T1000 (cell line): Measurements from ENCODE around the gene DLK2.
"Not testable (repeated sequence)": the region's sequence is repeated elsewhere in the genome, so short reads cannot be mapped to it uniquely, and the experiment has no call there.

ENCODE experiments used
- DNase-seq: peaks from one replicate; lab custom pipeline; 2025; ENCODE audit warnings: mixed read lengths; lab: John Stamatoyannopoulos, UW

The DLK2 gene

DNA sequence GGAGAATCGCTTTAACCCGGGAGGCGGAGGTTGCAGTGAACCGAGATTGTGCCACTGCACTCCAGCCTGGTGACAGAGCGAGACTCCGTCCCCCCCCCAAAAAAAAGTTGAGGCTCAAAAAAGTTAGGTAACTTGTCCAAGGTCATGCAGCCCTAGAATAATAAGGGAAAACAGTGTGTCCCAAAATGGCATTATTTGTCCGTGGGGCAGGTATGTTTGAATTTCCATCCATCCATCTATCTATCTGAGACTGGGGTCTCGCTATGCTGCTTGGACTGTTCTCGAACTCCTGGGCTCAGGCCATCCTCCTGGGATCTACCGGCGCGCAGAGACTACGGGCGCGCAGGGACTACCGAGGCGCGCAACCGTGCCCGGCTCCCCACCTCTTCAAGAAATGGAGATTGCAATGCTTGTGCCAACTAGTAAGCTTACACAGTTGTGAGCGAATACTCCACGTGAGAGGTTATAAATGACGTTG, 28.4 kb downstream of the DLK2 start:
- no peak for DNase-seq

DNA sequence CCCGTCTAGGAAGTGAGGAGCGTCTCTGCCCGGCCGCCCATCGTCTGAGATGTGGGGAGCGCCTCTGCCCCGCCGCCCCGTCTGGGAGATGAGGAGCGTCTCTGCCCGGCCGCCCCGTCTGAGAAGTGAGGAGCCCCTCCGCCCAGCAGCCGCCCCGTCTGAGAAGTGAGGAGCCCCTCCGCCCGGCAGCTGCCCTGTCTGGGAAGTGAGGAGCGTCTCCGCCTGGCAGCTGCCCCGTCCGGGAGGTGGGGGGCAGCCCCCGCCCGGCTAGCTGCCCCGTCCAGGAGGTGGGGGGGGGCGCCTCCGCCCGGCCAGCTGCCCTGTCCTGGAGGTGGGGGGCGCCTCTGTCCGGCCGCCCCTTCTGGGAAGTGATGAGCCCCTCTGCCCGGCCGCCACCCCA, 30.3 kb downstream of the DLK2 start:
- not testable (repeated sequence) for DNase-seq

DNA sequence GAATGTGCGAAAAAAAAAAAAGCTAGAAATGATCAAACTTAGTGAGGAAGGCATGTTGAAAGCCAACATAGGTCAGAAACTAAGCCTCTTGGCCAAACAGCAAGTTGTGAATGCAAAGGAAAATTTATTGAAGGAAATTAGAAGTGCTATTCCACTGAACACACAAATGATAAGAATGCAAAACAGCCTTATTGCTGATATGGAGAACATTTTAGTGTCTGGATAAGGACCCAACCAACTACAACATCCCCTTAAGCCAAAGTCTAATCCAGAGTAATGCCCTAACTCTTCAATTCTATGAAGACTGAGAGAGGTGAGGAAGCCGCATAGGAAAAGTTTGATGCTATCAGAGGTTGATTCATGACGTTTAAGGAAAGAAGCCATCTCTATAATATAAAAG, 33.5 kb downstream of the DLK2 start:
- no peak for DNase-seq

DNA sequence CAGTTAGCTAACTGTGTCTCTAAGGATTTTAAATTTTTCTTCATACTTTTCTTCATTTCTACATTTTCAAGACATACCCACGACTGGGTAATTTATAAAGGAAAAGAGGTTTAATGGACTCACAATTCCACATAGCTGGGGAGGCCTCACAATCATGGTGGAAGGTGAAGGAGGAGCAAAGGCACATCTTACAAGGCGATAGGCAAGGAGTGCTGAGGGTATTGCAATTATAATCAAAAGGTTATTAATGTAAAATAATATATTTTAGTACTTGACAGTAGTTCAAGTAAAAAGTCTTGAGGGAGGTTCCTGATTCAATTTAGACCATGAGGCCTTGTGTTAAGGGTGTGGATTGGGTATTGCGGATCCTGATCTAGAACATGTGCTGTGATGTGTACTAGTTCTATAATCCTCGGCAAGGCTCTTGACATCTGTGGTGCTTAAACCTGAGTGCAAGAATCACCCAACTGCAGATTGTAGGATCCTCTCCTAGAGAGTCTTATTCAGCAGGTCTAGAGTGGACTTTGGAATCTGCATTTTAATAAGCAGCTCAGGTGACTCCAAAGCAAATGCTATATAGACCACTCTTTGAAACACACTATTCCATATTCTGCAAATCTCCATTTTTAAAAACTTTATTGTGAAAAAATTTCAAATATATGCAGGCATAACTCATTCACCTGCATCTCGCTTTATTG, 35.2 kb downstream of the DLK2 start:
- DNase-seq, result no peak

DNA sequence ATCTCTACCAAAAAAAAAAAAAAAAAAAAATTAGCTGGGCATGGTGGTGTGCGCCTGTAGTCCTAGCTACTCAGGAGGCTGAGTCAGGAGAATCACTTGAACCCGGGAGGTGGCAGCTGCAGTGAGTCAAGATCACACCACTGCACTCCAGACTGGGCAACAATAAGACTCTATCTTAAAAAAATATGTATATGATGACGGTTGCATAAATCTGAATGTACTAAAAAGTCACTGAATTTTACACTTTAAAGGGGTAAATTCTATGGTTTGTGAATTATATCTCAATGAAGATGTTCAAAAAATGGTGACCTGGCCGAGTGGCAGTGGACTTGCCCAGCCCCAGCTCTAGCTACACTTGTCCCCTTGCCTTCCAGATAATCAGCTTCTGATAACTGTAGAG, 38.4 kb downstream of the DLK2 start:
- no peak for DNase-seq

DNA sequence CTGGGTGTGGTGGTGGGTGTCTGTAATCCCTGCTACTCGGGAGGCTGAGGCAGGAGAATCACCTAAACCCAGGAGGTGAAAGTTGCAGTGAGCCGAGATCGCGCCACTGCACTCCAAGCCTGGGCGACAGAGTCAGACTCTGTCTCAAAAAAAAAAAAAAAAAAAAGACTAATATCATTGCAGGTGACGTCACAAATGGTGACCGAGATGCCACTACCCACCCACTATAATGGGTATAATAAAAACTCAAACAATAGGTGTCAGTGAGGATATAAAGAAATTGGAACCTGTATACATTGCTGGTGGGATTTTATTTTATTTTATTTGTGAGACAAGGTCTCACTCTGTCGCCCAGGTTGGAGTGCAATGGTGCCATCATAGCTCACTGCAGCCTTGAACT, 40.1 kb downstream of the DLK2 start:
- not testable (repeated sequence) for DNase-seq

DNA sequence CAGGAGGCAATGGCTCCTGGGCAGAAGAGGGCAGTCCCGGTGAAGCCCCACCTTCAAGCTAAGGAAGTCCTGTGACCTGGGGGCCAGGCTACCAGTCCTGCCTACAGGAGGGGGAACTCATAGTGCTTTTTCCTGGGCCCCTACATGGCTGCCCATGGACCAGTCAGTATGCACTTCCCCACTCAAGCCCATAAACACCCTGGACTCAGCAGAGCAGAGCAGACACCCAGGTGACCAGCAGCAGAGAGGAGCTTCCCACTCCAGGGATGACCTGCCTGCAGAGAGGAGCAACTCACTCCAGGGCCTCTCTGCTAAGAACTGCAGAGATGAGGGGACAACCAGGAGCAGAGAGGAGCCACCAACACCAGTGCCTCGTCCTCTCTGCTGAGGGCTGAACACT, 42.3 kb downstream of the DLK2 start:
- no peak for DNase-seq

DNA sequence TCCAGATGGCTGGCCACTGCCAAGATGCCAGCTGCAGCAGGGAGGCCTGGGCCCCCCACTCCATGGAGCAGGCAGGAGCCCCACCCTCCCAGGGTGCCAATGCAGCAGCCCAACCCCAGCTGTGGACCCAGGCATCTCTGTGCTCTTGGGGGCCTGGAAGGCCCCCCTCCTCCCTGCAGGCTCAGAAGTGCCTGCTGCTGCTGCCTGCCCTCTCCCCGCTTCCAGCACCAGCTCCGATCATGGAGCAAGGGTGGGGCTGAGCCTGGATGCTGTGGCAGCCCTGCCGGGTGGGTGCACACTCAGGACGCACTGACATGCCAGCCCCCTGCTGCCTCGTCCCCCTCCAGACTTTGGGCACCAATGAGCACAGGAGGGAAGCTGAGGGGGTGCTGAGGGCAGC, 42.8 kb downstream of the DLK2 start:
- DNase-seq, result no peak

DNA sequence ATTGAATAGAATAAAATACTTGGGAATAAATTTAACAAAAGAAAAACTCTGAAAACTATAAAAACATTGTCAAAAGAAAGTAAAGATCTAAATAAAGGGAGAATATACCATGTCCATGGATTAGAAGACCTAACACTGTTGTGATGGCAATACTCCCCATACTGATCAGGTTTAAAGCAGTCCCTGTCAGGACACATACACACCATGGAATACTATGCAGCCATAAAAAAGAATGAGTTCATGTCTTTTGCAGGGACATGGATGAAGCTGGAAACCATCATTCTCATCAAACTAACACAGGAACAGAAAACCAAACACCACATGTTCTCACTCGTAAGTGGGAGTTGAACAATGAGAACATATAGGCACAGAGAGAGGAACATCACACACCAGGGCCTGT, 44.6 kb downstream of the DLK2 start:
- DNase-seq, result not testable (repeated sequence)

DNA sequence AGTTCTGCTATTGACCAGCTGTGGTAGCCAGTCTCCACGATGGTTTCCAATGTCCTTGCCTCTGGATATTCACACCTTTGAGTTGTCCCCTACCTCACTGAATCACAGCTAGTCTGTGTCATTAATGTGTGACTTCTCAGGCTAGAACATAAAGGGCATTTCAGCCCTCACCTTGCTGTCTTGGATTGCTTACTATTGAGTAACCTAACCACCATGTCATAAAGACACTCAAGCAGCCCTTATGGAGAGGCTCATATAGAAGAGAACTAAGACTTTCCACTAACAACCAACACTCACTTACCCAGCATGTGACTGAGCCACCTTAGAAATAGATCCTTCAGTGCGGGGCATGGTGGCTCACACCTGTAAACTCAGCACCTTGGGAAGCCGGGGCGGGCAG, 47.1 kb downstream of the DLK2 start:
- no peak for DNase-seq

DNA sequence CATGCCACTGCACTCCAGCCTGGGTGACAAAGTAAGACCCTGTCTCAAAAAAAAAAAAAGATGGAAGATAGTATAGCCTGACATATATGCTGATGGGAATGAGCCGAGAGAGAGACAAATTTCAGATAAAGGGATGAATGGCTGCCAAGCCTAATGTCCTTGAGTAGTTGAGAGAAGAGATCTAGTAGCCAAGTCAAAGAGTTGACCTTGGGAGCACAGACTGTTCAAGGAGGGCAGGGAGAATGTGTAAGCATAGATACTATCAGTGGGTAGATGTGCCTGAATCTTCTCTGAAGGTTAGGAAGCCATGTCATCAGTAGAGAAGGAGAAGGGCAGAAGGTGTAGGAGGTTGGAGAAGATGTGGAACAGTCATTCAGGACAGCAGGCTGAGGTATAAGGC, 48.1 kb downstream of the DLK2 start:
- no peak for DNase-seq

DNA sequence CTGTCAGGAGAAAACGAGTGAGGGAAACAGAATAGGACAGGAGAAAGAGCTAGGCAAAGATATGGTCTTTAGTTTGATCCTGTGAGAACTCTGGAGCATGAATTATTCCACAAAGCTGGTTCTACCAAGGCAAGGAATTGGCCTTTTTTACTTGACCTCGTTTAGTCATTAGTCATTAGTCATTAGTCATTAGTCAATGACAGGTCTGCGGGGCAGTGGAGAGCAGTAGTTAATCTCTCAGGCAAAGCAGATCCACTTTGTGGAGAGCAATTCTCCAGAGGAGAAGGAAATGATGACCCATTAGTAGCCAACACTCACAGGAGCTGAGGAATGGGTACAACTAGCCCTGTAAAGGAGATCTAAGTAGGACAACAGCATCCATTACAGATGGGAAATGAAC, 50.0 kb downstream of the DLK2 start:
- no peak for DNase-seq

DNA sequence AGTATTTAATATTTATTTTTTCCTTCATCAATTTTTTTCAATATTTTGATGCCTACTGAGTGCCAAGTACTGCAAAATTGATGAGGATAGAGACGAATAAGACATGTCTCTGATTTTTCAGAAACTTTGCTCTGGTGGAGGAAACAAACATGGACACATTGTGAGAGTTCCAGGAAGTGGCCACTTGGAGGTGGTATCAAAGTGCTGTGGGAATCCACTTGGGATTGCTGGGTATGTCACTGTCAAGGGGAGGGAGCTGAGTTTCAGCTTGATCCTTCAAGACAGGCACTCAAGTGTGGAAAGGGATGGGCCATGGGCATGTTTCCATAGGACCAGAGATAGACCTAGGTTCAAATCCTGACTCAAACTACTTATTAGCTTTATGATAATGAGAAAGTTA, 52.5 kb downstream of the DLK2 start:
- DNase-seq, result no peak

DNA sequence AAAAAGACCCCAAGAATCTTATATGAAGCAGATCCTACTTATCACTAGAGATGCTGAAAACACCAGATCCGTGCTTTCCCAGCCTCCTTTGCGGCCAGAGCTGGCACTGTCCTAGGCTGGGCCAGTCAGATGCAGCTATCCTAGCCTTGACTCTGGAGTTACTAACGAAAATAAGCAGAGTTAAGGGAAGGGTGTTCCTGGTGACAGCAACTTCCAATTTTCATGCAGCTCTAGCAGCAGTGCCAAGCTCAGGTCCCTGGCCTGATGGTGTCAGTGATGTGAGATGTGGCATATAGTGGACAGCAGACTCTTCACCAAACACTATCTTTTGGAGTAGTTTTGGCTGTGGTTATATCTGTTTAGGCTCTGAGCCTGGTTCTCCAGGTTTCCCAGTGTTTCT, 53.6 kb downstream of the DLK2 start:
- DNase-seq, result no peak
